NCI-H2196 treated with DMSO at 0.1 percent for 48 hours (cell line): ENCODE measurements around the gene PLEKHM3.
A peak's percentile ranks its signal among the peaks of the same experiment; 100 is the strongest.
"Not testable (repeated sequence)": the region's sequence is repeated elsewhere in the genome, so short reads cannot be mapped to it uniquely, and the experiment has no call there.

Experiments used
- DNase-seq: peaks from one replicate; lab custom pipeline; 2025; ENCODE audit not compliant: unreplicated experiment; lab: John Stamatoyannopoulos, UW

The PLEKHM3 gene

DNA sequence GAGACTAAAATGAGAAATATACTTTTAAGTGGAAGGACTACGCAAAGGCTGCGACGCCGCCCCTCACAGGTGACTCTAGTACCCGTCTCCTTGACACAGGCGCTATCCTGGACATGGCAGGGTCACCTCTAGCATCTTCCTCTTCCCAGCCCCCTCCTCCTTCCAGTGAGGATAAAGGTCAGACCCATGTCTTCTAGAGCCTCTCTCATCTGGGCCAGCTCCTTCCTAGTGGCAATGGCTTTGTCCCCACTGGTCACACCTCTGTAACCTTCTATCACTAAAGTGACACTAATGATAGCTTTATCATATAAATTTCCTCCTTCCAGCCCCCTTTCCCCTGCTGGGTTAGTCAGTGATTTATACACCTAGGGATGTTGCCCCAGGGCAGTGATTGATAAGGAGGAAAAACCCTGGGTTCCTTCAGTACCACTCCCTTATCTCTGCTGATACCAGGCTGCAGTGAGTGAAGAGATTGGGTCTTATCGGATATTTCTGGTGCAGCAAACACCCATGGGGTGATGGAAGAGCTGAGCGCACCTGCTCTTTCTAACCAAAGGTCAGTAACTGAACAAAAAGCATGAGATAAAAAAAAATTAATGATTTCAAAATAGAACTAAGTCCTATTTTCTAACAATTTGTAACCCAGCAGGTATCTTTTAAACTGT lies 193.6 kb downstream of the PLEKHM3 start:
- DNase-seq: no peak

DNA sequence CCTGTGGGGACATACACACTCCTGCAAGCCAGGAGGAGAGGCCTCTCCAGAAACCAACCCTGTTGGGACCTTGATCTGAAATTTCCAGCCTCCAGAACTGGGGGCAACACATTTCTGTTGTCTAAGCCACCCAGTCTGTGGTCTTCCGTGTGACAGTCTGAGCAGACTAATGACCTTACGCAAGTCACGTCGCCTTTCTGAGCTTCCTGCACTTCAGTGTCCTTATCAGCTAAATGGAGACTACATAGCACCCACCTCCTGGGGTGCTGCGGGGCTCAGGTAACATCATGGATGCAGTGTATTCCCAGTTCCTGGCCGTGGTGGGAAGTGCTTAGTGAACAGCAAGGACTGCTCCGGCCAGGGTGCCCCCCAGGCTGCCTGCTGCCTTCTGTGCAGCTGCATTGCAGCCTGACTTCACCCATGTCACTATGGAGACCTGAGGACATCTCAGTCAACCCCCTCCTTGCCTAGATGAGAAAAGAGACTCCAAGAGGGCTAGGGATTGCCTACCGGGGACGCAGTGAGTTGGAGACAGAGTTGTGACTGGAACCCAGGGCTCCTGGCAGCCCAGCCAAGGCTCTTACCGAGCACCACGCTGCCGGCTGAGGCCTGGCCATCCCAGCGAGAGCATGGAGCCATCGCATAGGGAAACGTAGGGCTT lies 194.4 kb downstream of the PLEKHM3 start:
- no peak for DNase-seq

DNA sequence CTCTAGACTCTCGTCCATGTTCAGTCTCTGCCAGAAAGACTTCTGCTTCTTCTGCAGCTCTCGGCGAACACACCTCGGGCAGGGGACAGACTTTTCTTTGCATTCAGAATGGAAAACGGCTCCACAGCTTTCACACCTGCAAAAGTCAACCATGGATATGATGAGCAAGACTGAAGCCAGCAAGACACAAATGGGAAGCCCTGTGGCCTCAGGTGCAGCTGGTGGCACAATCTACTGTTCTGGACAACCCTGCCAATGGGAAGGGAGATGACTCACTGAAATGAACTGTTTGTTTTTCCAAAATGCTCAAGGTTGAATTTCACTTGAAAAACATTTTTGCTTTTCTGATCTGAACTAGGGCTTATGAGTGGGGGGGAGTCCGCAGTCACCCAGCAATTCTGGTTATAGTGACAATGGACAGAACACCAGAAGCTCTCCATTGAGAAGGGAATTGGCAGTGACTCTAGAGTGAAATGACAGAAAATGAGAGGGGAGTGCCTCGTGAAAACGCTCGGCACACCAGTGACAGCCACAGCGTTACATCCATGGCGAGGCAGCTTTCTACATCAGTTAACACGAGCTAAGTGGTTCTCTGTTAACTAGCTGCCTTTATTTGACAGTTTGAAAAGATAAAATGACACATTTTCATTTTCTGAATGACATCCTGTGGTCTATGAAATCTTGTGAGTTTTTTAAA lies 196.8 kb downstream of the PLEKHM3 start:
- DNase-seq: peak; percentile 49

DNA sequence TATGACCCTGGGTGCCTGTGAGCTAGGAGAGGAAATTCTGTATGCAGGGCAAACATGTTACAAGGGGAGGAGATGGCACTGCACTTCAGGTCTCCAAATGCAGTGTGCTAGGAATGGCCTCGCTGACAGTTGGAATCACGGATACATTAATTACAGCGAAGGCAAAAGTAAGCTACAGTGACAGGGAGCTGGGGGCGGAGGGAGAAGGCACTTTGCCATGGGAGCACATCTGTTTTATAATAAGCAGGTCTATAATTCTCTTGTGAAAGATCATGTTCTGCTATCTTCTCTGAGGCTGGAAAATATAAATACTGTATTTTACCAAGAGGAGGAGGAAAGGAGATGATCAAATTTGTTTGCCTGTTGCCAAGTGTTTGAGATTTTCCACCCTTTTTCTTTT lies 199.3 kb downstream of the PLEKHM3 start:
- no peak for DNase-seq

DNA sequence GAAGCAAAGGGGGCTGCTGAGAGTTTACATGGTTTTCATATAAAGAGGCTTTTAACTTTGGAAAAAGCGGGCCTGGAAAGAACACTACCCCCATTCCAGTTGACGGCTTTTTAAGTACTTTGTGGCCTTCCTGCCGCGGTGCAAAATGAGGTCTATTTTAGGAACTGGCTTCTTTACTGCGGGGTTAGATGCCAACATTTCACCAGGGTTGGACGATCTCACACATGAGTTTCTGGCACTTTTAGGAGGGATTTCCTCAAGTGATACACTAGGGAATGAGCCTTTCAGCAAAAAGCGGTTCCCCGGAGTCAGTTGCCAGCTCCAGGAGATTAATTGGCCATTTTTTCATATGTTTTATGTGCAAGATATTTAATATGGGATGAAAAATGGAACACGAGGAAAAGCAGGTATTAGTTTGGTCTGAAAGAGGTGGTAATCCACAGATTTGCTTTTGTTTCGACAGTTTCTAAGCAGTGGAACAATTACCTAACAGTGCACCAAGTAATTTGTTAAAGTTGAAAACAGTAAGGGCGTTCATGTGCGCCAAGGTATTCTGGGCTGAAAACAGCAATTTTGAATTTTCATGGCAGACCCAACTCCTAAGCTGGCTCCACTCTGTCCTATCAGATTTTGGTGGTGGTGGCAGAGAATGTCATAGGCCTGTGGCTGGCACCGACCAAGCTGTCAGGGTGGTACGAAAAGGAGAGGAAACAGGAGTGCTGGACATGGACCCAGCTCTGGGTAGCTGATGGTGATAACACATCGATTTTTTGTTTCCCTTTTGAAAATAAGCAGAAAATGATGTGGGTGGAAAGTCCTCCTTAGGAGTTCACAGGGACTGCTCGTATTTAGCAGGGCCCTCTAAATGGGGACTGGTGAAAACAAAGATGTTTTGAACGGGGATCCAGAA lies 200.0 kb downstream of the PLEKHM3 start:
- no peak for DNase-seq

DNA sequence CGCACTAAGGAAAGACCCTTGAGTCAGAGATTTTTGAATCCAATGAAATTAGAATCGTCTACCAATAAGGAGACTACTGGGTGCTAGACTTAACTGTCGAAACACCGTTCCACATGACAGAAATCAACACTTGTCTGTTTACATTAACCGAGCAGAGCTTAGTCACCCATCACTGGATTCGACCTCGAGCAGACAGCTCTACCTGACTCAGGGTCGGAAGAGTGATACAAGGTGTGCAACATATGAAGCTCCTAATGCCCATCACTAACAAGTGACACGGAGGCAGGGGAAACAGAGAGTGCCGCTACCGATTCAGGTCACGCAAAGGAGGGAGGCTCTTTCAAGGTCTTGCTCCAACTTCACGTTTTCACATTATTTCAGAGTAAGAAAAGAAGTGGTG lies 201.5 kb downstream of the PLEKHM3 start:
- no peak for DNase-seq

DNA sequence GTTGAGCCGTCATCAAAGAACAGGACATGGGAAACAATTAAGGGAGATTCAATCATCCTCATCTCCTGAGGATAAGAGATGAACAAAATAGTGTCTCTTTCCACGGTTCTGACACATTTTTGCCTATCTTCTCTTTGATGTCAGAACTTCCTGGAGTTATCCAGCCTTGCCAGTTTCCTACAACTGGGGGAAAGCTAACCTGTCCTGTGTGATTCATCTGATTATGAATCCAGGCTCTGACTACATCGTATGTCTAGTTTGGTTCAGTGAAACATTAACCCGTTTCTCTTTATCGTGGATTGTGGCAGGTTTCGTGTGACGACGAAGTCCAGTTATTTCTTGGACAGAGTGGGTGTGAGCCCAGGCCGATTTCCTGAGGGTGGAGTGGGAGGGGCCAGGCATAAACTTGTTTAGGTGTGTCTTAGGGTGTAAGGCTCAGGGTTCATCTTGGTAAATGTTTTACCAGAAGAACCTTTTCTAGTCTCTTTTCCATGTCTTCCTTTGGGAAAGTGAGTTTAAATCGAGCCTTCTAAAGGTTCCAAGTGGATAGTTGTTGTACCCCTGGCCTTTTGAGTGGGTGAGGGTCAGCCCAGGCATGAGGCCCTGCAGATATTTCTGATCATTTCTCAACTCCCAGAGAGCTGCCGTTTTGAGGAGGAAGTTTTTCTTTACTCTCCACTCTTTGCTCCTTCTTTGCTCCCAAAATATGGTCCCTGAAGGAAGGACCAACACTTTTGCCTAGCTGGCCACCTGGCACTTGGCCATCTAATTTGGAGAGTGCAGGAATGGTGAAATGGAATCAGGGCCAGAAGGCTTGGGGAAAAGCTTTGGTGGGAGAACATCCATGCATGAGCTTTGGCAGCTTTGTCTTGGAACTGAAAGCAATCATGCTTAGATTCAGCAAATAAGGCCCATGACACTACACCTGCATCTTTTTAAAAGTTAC lies 205.2 kb downstream of the PLEKHM3 start:
- no peak for DNase-seq

DNA sequence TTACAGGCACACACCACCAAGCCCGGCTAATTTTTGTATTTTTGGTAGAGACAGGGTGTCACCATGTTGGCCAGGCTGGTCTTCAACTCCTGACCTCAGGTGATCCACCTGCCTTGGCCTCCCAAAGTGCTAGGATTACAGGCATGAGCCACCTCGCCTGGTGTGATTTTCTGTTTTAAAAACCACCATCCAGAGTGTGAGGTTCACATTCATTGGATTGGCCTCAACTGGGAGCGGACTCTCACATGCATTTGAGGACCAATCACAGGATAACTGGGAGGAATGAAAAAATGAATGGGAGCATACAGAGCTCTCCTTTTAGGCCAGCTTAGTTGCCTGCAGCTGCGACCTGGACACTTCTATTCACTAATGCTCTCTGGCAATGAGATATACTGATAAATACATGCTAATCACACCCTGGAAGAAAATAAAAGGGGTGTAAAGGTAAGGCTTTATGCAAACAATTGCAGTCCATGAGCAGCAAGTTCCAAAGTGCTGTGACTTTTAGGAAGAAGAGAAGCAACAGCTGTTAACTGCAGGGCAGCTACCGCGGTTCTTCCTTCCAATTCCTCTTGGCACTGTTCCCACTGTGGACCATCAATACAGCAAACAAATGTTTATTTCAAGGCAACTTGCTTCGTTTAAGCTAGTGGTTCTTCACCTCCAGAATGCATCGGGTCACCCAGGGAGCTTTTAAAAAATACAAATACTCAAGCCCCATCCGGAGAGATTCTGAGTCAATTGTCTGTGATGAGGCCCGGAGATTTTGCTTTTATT lies 206.1 kb downstream of the PLEKHM3 start:
- DNase-seq: no peak

DNA sequence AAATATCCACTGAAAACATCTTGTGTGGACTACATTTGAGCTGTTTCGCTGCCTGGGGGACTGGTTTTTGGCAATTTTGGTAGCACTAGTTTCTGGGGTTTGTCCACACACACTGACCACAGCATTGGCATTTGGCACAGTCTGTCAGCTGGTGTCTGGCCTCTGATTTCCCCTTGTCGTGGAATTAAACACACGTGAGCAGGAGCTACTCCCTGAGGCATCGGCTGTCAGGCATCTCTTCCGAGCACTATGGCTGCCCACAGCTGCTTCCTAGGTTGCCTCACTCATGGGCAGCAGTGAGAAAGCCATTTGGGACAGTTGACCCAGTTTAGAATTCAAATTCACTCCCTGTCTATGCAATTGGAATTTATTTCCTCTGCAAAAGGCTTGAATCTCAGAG lies 208.8 kb downstream of the PLEKHM3 start:
- no peak for DNase-seq

DNA sequence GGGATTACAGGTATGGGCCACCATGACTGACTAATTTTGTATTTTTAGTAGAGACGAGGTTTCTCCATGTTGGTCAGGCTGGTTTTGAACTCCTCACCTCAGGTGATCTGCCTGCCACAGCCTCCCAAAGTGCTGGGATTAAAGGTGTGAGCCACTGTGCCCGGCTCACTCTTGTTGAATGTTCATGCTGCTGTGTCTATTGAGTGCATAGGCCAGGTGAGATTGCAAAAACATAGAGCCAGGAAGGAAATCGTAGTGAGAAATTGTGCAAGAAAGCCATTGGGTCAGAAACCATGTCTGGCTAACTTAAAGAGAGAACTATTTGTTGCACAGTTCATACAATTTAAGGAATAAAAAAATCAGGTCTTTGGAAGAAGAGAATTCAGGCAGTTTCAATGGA lies 210.1 kb downstream of the PLEKHM3 start:
- DNase-seq: no peak

DNA sequence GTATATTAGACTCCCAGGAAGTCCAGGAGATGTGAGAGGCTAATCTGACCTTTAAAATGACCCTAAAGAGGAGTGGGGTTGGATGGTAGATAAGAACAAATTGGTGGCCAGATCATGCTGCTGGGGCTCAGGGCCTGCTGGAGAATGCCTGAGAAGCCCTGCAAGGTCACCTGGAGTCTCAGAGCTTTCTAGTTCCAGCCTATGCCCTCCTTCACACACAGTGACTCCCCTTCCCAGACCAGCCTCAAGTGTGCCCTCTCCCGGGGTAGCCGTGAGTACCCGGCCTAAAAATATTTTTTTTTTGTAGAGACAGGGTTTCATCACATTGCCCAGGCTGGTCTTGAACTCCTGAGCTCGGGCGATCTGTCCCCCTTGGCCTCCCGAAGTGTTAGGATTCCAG lies 211.4 kb downstream of the PLEKHM3 start:
- no peak for DNase-seq

DNA sequence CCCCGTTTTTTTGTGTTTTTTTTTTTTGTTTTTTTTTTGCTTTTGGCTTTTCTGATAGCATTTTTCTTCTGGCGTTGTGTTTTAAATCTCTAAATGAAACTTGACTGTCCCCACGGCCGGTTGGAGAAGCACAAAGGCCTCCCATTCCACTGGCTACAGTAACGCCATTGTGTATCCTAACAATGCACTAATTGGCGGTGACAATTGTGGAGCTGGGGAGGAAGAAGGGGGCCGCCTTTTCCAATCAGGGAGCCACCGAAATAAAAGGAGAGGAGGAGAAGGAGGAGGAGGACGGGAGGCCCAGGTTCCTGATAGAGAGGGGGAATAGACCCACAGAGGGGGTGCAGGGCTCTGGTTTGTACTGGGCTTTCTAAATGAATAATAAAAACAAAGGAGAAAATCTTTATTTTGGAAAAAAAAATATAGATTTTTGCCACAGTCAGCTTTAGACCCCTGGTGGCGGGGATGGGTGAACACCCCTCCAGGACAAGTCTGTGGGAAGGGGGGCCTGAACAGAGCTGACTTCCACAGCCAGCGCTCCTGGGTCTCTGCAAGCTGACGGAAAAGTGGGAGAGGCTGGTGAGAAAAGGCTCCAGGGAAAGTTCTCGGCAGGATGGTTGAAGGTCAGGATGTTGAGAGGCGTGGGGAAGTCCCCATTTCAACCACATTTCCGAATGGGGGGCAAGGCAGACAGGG lies 212.0 kb downstream of the PLEKHM3 start:
- no peak for DNase-seq

DNA sequence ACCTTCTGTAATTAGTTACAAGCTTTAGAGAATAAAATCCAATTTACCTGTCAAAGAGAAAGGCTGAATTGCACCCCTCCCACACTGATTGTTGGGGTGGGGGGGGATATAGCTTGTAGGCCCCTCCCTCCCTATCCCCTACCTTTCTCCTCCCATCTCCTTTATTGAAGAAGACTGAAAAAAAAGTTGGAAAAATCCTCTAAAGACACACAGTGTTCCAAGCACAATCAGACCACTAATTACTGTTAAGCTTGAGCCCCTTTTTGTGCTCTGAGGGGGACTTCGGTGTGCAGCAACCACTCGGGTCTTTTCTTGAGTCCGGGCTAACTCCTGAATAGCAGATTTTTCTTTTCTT lies 212.6 kb downstream of the PLEKHM3 start:
- no peak for DNase-seq

DNA sequence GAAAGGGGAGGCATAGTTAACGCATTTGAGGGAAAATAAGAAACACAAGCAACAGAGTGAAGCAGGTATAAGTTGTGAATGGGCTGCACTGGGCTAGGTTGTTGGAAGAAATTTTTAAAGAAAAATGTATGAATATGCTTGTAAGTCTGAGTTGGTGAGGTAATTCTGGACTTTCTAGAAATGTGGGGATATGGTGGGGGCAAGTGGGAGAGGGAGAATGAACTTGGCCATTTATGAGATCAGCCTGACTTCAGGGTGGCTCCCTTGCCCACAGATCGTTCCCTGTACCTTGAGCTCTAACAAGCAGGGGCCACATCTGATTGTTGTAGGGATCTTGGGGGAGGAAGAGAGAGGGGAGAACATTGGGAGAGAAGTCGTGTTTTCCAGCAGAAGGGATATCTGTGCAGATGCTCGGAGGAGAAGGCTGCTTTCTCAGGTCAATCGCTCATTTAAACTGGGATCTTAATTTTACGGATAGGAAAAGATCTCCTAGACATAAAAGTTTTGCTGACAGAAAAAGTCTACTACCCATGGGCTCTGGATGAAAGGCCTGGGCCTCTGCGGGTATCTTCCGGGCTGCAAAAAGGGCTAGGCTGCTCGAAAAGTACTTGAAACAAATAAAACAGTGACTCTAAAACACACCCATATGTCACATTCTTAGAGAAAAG lies 213.1 kb downstream of the PLEKHM3 start:
- no peak for DNase-seq

DNA sequence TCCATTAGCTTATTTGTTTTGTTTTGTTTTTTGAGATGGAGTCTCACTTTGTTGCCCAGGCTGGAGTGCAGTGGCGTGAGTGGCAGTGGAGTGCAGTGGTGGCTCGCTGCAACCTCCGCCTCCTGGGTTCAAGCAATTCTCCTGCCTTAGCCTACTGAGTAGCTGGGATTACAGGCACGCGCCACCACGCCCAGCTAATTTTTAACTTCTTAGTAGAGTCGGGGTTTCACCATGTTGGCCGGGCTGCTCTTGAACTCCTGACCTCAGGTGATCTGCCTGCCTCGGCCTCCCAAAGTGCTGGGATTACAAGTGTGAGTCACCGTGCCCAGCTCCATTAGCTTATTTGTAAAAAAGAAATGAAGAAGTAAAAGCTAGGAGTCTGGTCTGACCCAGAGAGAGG lies 213.7 kb downstream of the PLEKHM3 start:
- not testable (repeated sequence) for DNase-seq

DNA sequence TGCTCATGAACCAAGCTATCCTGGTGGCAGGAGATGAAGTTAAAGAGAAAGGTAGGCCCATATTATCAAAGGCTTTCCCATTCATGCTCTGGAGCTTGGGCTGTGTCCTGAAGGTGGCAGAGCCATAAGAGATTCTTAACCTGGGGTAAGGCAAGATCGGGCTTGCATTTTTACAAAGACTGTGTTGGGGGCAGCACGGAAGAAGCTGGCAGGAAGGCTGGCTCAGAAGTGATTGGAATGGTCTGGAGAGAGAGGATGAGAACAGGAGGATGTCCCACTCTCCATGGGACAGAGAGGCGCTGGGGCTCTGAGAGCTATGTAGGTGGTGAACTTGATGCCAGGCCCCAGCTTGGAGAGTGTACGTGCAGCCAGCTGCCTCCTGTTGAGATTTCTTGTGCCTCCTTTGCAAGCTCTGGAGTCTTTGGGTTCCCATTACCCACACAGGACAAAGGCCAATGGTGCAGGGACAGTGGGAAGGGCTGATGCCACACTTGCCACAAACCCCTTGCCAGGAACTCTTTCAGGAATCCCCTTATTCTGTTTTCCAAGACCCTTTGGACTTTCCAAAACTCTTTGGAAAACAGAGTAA lies 215.0 kb downstream of the PLEKHM3 start:
- no peak for DNase-seq

DNA sequence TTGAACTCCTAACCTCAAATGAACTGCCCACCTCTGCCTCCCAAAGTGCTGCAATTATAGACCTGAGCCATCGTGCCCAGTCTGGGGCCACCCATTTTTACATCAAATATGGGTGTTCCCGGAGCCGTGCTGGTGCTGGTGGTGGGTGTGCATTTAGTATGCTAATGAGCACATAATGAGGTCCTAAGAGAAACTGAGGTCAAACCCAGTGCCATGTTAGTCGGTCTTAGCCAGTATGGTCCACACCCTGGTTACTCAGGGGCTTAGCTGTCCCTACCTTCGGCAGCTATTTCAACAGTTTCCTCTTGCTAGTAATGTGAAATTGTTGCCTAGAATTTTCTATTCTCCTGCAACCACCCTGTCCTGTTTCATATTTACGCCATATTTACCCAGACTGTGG lies 217.2 kb downstream of the PLEKHM3 start:
- DNase-seq: no peak

DNA sequence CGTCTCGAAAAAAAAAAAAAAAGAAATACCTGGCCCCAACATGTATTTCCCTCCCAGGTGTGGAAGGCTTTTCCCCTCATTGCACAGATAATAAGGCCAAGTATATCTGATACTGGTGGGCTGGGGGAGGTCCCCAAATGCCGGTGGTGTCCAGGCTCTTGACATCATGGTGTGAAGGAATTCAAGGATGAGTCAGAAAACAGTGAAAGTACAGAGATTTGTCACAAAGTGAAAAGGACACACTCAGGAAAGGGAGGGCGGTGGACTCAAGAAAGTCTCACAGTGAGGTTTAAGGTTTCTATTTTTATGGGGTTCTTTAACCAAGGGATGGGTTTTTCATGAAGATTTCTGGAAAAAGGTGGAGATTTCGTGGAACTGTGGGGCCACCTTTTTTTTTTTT lies 217.8 kb downstream of the PLEKHM3 start:
- DNase-seq: no peak
